Erythroblast (primary cell): ENCODE results near the gene SNRPF.

ENCODE experiments used
- GATA1 ChIP-seq: IDR thresholded peaks from 2 replicates; pipeline ENCODE4 v1.6.1; 2011; ENCODE audit warnings: low read depth, mild to moderate bottlenecking, control low read depth, low read length, moderate library complexity
- POLR2A ChIP-seq: IDR thresholded peaks from 2 replicates; pipeline ENCODE4 v1.6.1; 2011; ENCODE audit warnings: mild to moderate bottlenecking, low read length

GRCh38 chr12:95881331-95881955 lies 22.7 kb downstream of the SNRPF start:
- TF ChIP-seq POLR2A: no peak
- no peak for TF ChIP-seq GATA1
